Endothelial cell of umbilical vein (primary cell): ENCODE results near the gene STXBP2. TPM values are rescaled to one million over a fixed set of nuclear protein-coding genes. Genes with fewer than 3 reads are reported as not detected.

Experiments
- BruUV-seq: library from RNA; stranded (reverse); fragments of 400-500 nt; replicated peaks from 2 replicates; lab custom pipeline; 2021; lab: Mats Ljungman, UMichigan
- CTCF ChIA-PET: fragments of 300-600, 350-600 bp; sonication (Branson Sonifier 250); formaldehyde crosslinking; loops from one replicate; lab custom pipeline; 2021; ENCODE audit warnings: antibody characterized with exemption, inconsistent platforms; lab: Charles Lee
- POLR2A ChIA-PET: fragments of 300-600, 350-600 bp; sonication (Branson Sonifier 250); formaldehyde crosslinking; loops from one replicate; lab custom pipeline; 2021; ENCODE audit warnings: antibody characterized with exemption, inconsistent platforms; lab: Charles Lee
- DNase-seq: peaks from one replicate; pipeline ENCODE4 v3.0.0-alpha.2; 2011; ENCODE audit warnings: low read depth, low spot score
- FAIRE-seq: peaks from 2 replicates; lab custom pipeline; 2011; peaks lifted over from hg19 to GRCh38; lab: Jason Lieb, UNC
- H2AFZ ChIP-seq: 2 replicates; pipeline ENCODE4 v1.6.0; 2012; ENCODE audit warnings: low read depth, low read length, control low read depth, inconsistent platforms
- H3K27ac ChIP-seq: 2 replicates; pipeline ENCODE4 v1.5.1; 2011; ENCODE audit warnings: low read depth, mild to moderate bottlenecking, control low read depth, low read length, moderate library complexity; ENCODE audit not compliant: insufficient read depth
- H3K27me3 ChIP-seq, 2 experiments: 2 replicates each; pipeline versions ENCODE4 v1.6.0 to v1.6.1; 2011; ENCODE audit warnings: low read length in 2 of 2, mixed read lengths in 1 of 2; ENCODE audit not compliant: control insufficient read depth in 2 of 2, insufficient read depth in 2 of 2
- H3K36me3 ChIP-seq, 2 experiments: 2 replicates in 1 of 2; 3 replicates in 1 of 2; pipeline ENCODE4 v1.5.1; 2011; ENCODE audit warnings: low read length in 2 of 2, mild to moderate bottlenecking in 1 of 2, moderate library complexity in 1 of 2; ENCODE audit not compliant: control insufficient read depth in 2 of 2, insufficient read depth in 2 of 2; ENCODE audit errors: extremely low read depth in 1 of 2
- H3K4me1 ChIP-seq: 3 replicates; pipeline ENCODE4 v1.5.1; 2011; ENCODE audit warnings: mild to moderate bottlenecking, low read length; ENCODE audit not compliant: control insufficient read depth, insufficient read depth; ENCODE audit errors: extremely low read depth
- H3K4me2 ChIP-seq: 2 replicates; pipeline ENCODE4 v1.6.1; 2011; ENCODE audit warnings: low read length, control low read depth, mixed read lengths; ENCODE audit not compliant: insufficient read depth
- H3K4me3 ChIP-seq, 3 experiments: fragments of 200-600 bp in 1 of 3; sonication (generic), shearing (Covaris generic) in 1 of 3; replicated peaks in 1 of 3; 2 replicates each; pipeline ENCODE4 v1.5.1; 2011 to 2016; ENCODE audit warnings: control low read depth in 3 of 3, low read length in 3 of 3, mild to moderate bottlenecking in 2 of 3, inconsistent platforms in 1 of 3, low read depth in 1 of 3, moderate library complexity in 1 of 3; ENCODE audit not compliant: insufficient read depth in 1 of 3
- H3K79me2 ChIP-seq: 2 replicates; pipeline ENCODE4 v1.6.0; 2012; ENCODE audit warnings: low read length, inconsistent platforms; ENCODE audit not compliant: control insufficient read depth, insufficient read depth
- H3K9ac ChIP-seq: replicated peaks from 2 replicates; pipeline ENCODE3; 2011; ENCODE audit warnings: low read length, control low read depth; ENCODE audit not compliant: insufficient read depth; ENCODE audit errors: extremely low read depth
- H3K9me1 ChIP-seq: replicated peaks from 3 replicates; pipeline ENCODE4 v1.6.0; 2011; ENCODE audit warnings: mild to moderate bottlenecking, low read length; ENCODE audit not compliant: control insufficient read depth, insufficient read depth; ENCODE audit errors: extremely low read depth
- H3K9me3 ChIP-seq: replicated peaks from 2 replicates; pipeline ENCODE4 v1.5.1; 2012; ENCODE audit warnings: low read length, inconsistent platforms; ENCODE audit not compliant: control insufficient read depth, insufficient read depth
- H4K20me1 ChIP-seq: replicated peaks from 2 replicates; pipeline ENCODE3; 2011; ENCODE audit warnings: mild to moderate bottlenecking, low read length; ENCODE audit not compliant: control insufficient read depth, insufficient read depth; ENCODE audit errors: extremely low read depth
- EZH2 ChIP-seq: IDR thresholded peaks from 2 replicates; pipeline ENCODE4 v1.6.1; 2012; ENCODE audit warnings: borderline replicate concordance, low read depth, mild to moderate bottlenecking, moderate library complexity, low read length, inconsistent platforms; ENCODE audit not compliant: severe bottlenecking
- GATA2 ChIP-seq: IDR thresholded peaks from 2 replicates; pipeline ENCODE4 v1.7.0; 2011; ENCODE audit warnings: low read depth, mild to moderate bottlenecking, moderate library complexity, mixed read lengths, low read length; ENCODE audit not compliant: insufficient read length, insufficient read depth
- dilution Hi-C: fragments of 300-500 bp; cut with MboI; formaldehyde crosslinking; loops from one replicate; pipeline ENCODE4 v1.15.0; 2019; ENCODE audit warnings: low sequenced_read_pairs; ENCODE audit not compliant: extremely low pct_ligation_motif_present
- intact Hi-C: fragments of 100-400 bp; cut with micrococcal nuclease; formaldehyde crosslinking; loops from one replicate; pipeline ENCODE4 v1.10.0; 2022
- polyA plus RNA-seq, 4 experiments: library from polyadenylated mRNA; depleted of rRNA in 3 of 4; stranded (reverse) in 3 of 4; unstranded in 1 of 4; fragments of >200 nt; gene quantifications; 2 replicates each; pipeline versions ENCODE4 v1.2.1 to v1.2.3, GENCODE V29; 2011 to 2012; ENCODE audit warnings: missing spikeins in 1 of 4
- total RNA-seq: library from RNA; stranded (reverse); gene quantifications from 2 replicates; pipeline ENCODE4 v1.2.3, GENCODE V29; 2021
- TF ChIP-seq, protein P1 (sequence below), 2 donors: IDR thresholded peaks; 1 replicate in 1 of 2; 2 replicates in 1 of 2; pipeline ENCODE4 v1.5.1; 2011; ENCODE audit warnings: low read length in 2 of 2, mild to moderate bottlenecking in 2 of 2, moderate library complexity in 2 of 2, control low read depth in 1 of 2, inconsistent platforms in 1 of 2, low read depth in 1 of 2; ENCODE audit not compliant: insufficient read depth in 1 of 2; ENCODE audit errors: extremely low read depth in 1 of 2

STXBP2 gene
- total and polyA plus RNA-seq, 2 donors (not counting 3 experiments of a cell fraction or from before 2014, with no cell fraction given), result 70.0 to 105 TPM

DNA sequence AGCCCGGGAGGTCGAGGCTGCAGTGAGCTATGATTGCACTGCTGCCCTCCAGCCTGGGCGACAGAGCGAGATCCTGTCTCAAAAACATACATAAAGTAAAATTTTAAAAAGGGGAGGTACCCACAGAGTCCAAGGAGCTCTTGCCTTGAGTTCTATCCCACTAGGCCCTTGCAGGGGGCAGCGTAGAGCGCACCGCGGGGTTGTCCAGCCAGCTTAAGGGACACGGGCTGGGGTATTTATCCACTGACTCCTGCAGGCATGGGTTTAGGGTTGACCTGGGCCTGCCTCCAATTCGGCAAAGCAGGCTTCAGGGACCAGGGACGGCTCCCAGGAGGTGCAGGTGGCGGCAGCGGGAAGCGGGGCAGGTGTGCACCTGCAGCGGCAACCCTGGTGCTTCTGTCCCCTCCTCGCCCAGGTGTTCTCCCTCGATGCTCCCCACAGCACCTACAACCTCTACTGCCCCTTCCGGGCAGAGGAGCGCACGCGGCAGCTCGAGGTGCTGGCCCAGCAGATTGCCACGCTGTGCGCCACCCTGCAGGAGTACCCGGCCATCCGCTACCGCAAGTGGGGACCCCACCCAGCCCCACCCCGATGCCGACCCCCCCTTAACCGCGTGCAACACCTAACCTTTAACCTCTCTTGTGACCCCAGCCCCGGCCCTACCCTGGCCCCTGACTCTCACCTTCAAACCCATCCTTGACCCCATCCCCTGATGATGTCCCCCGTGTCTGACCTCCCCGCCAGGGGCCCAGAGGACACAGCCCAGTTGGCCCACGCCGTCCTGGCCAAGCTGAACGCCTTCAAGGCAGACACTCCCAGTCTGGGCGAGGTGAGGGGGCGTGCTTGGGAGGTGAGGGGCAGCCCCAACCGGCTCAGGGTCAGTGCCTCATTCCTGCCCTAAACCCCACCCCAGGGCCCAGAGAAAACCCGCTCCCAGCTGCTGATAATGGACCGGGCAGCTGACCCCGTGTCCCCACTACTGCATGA lies 4.7 kb downstream of the STXBP2 start:
- Histone ChIP-seq H3K4me3 (no peak overlapping the region), H3K36me3 (no peaks in the 10 kb centered on the region), H3K27ac (no peak overlapping the region), H3K9ac (no peak overlapping the region), H2AFZ (no peak overlapping the region), H4K20me1 (no peaks in the 10 kb centered on the region), H3K4me1 (peaks cover 6% of the 10 kb centered on the region), H3K79me2 (no peaks in the 10 kb centered on the region), H3K9me3 (no peaks in the 10 kb centered on the region), H3K9me1 (no peaks in the 10 kb centered on the region), H3K4me2 (no peak overlapping the region), H3K27me3 (no peaks in the 10 kb centered on the region)
- ChIA-PET POLR2A (interaction anchor here (0.7 kb wide), 1 partner anchor 189 kb away, joined by 3 read pairs; no protein-coding TSS in a partner anchor), CTCF (interaction anchor here (0.9 to 2.3 kb wide), 6 partner anchors 10 to 211 kb away, joined by 3 to 8 read pairs (median 6); partner anchors contain the start of genes PET100, TRAPPC5 and XAB2)
- no TSS peak for BruUV-seq
- no peak for FAIRE-seq
- no peak for DNase-seq
- TF ChIP-seq EZH2, result no peak
- TF ChIP-seq, protein P1, sequence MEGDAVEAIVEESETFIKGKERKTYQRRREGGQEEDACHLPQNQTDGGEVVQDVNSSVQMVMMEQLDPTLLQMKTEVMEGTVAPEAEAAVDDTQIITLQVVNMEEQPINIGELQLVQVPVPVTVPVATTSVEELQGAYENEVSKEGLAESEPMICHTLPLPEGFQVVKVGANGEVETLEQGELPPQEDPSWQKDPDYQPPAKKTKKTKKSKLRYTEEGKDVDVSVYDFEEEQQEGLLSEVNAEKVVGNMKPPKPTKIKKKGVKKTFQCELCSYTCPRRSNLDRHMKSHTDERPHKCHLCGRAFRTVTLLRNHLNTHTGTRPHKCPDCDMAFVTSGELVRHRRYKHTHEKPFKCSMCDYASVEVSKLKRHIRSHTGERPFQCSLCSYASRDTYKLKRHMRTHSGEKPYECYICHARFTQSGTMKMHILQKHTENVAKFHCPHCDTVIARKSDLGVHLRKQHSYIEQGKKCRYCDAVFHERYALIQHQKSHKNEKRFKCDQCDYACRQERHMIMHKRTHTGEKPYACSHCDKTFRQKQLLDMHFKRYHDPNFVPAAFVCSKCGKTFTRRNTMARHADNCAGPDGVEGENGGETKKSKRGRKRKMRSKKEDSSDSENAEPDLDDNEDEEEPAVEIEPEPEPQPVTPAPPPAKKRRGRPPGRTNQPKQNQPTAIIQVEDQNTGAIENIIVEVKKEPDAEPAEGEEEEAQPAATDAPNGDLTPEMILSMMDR (IDR thresholded peaks at IDR 0.05; ENCODE audit: extremely low read depth in 1 of 2, insufficient read depth in 1 of 2, low read depth in 1 of 2, low read length in 2 of 2), result peak in 1 of 2 donors; percentile 5
- TF ChIP-seq GATA2, result no peak
- intact Hi-C loops (no loop called here), dilution Hi-C loops (no loop called here)
